Keratinocyte (primary cell): Measurements from ENCODE around the gene PCNX4. TPM values are rescaled to one million over a fixed set of nuclear protein-coding genes. Genes with fewer than 3 reads are reported as not detected.

Experiments
- DNase-seq: peaks from one replicate; pipeline ENCODE4 v3.0.0-alpha.2; 2011; ENCODE audit warnings: low read depth, missing footprints, low spot score
- FAIRE-seq: peaks from 2 replicates; lab custom pipeline; 2011; peaks lifted over from hg19 to GRCh38; lab: Jason Lieb, UNC
- H2AFZ ChIP-seq: 2 replicates; pipeline ENCODE4 v1.6.0; 2012; ENCODE audit warnings: low read length, control low read depth, inconsistent platforms; ENCODE audit not compliant: control insufficient read depth
- H3K27ac ChIP-seq: 2 replicates; pipeline ENCODE4 v1.5.1; 2011; ENCODE audit warnings: low read length; ENCODE audit not compliant: control insufficient read depth, insufficient read depth
- H3K27me3 ChIP-seq: 3 replicates; pipeline ENCODE4 v1.6.0; 2011; ENCODE audit warnings: low read length; ENCODE audit not compliant: control insufficient read depth, insufficient read depth; ENCODE audit errors: extremely low read depth
- H3K36me3 ChIP-seq, 2 experiments: 2 replicates in 1 of 2; 3 replicates in 1 of 2; pipeline ENCODE4 v1.5.1; 2011; ENCODE audit warnings: low read length in 2 of 2, mild to moderate bottlenecking in 1 of 2; ENCODE audit not compliant: control insufficient read depth in 2 of 2, insufficient read depth in 2 of 2; ENCODE audit errors: extremely low read depth in 1 of 2
- H3K4me1 ChIP-seq: 3 replicates; pipeline ENCODE4 v1.5.1; 2011; ENCODE audit warnings: low read length; ENCODE audit not compliant: control insufficient read depth, insufficient read depth; ENCODE audit errors: extremely low read depth
- H3K4me2 ChIP-seq: 3 replicates; pipeline ENCODE4 v1.6.0; 2011; ENCODE audit warnings: low read depth, low read length; ENCODE audit not compliant: control insufficient read depth, insufficient read depth; ENCODE audit errors: extremely low read depth
- H3K4me3 ChIP-seq, 3 experiments: fragments of 200-600 bp in 1 of 3; sonication (generic) in 1 of 3; 2 replicates in 2 of 3; 3 replicates in 1 of 3; pipeline ENCODE4 v1.5.1; 2011 to 2016; ENCODE audit warnings: low read length in 3 of 3, mild to moderate bottlenecking in 3 of 3, control low read depth in 2 of 3, inconsistent platforms in 1 of 3, low read depth in 1 of 3, mixed read lengths in 1 of 3, mixed run types in 1 of 3, moderate library complexity in 1 of 3; ENCODE audit not compliant: control insufficient read depth in 2 of 3, insufficient read depth in 2 of 3; ENCODE audit errors: extremely low read depth in 1 of 3
- H3K79me2 ChIP-seq: 2 replicates; pipeline ENCODE4 v1.6.0; 2012; ENCODE audit warnings: low read length; ENCODE audit not compliant: control insufficient read depth, insufficient read depth
- H3K9ac ChIP-seq: 3 replicates; pipeline ENCODE4 v1.6.0; 2011; ENCODE audit warnings: low read length; ENCODE audit not compliant: control insufficient read depth, insufficient read depth; ENCODE audit errors: extremely low read depth
- H3K9me1 ChIP-seq: 3 replicates; pipeline ENCODE4 v1.6.0; 2011; ENCODE audit warnings: low read length; ENCODE audit not compliant: control insufficient read depth, insufficient read depth; ENCODE audit errors: extremely low read depth
- H3K9me3 ChIP-seq: 2 replicates; pipeline ENCODE4 v1.5.1; 2012; ENCODE audit warnings: low read depth, low read length; ENCODE audit not compliant: control insufficient read depth
- H4K20me1 ChIP-seq: 3 replicates; pipeline ENCODE4 v1.6.0; 2011; ENCODE audit warnings: low read length; ENCODE audit not compliant: control insufficient read depth, insufficient read depth; ENCODE audit errors: extremely low read depth
- EZH2 ChIP-seq: IDR thresholded peaks from one replicate; pipeline ENCODE4 v1.6.1; 2012; ENCODE audit warnings: inconsistent platforms, mild to moderate bottlenecking, low read length, moderate library complexity
- dilution Hi-C: fragments of 300-500 bp; cut with MboI; formaldehyde crosslinking; loops from one replicate; pipeline ENCODE4 v1.7.0; 2020; ENCODE audit warnings: low sequenced_read_pairs; ENCODE audit not compliant: extremely low pct_ligation_motif_present
- polyA plus RNA-seq, 5 experiments: library from polyadenylated mRNA; depleted of rRNA in 3 of 5; stranded (reverse) in 3 of 5; stranded (forward) in 1 of 5; unstranded in 1 of 5; fragments of >200 nt; gene quantifications; 1 replicate in 1 of 5; 2 replicates in 3 of 5; 3 replicates in 1 of 5; pipeline versions ENCODE4 v1.2.1 to v1.2.3, GENCODE V29; 2011 to 2012; ENCODE audit warnings: missing spikeins in 2 of 5, low read depth in 1 of 5, low replicate concordance in 1 of 5
- TF ChIP-seq, protein P1 (sequence below), 3 experiments: IDR thresholded peaks in 1 of 3; conservative IDR thresholded peaks in 1 of 3; optimal IDR thresholded peaks in 1 of 3; 2 replicates in 2 of 3; 3 replicates in 1 of 3; pipeline versions ENCODE3 to v1.5.1; 2011; ENCODE audit warnings: low read length in 3 of 3, mild to moderate bottlenecking in 3 of 3, moderate library complexity in 2 of 3, control low read depth in 1 of 3, inconsistent platforms in 1 of 3; ENCODE audit not compliant: insufficient read depth in 2 of 3; ENCODE audit errors: extremely low read depth in 1 of 3

The PCNX4 gene
- polyA plus RNA-seq, 1 donor (not counting 4 experiments of a cell fraction or from before 2014, with no cell fraction given) = 49.8 TPM

DNA sequence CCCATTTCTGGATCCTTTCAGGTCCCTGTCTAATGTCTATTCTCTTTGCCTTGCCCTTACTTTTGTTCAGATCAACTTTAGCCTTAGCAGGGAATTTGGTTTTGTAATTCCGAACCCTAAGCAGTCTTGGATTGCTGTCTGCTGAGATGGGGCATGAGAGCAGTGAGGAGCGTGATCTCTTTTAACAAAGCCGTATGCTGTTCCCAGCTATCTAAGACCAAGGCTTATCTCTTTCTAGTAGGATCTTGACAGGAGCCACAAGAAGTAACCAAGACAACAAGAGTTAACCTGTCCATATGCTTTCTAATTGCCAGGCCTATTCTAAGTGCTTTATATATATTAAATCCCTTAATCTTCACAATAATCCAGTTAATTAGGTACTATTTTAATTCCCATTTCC is 78.0 kb downstream of the PCNX4 start:
- Histone ChIP-seq H3K9me1 (peaks cover 2% of the 10 kb centered on the region), H3K4me2 (no peak overlapping the region), H3K79me2 (peaks cover 3% of the 10 kb centered on the region), H3K27me3 (no peaks in the 10 kb centered on the region), H3K27ac (no peak overlapping the region), H4K20me1 (no peaks in the 10 kb centered on the region), H3K36me3 (no peaks in the 10 kb centered on the region), H3K9ac (no peak overlapping the region), H3K4me1 (peaks cover 6% of the 10 kb centered on the region), H3K9me3 (no peaks in the 10 kb centered on the region), H3K4me3 (no peak overlapping the region), H2AFZ (no peak overlapping the region)
- TF ChIP-seq, protein P1, sequence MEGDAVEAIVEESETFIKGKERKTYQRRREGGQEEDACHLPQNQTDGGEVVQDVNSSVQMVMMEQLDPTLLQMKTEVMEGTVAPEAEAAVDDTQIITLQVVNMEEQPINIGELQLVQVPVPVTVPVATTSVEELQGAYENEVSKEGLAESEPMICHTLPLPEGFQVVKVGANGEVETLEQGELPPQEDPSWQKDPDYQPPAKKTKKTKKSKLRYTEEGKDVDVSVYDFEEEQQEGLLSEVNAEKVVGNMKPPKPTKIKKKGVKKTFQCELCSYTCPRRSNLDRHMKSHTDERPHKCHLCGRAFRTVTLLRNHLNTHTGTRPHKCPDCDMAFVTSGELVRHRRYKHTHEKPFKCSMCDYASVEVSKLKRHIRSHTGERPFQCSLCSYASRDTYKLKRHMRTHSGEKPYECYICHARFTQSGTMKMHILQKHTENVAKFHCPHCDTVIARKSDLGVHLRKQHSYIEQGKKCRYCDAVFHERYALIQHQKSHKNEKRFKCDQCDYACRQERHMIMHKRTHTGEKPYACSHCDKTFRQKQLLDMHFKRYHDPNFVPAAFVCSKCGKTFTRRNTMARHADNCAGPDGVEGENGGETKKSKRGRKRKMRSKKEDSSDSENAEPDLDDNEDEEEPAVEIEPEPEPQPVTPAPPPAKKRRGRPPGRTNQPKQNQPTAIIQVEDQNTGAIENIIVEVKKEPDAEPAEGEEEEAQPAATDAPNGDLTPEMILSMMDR (optimal IDR thresholded peaks at IDR 0.05 in 1 of 3, IDR thresholded peaks at IDR 0.05 in 1 of 3, conservative IDR thresholded peaks at IDR 0.05 in 1 of 3; ENCODE audit: extremely low read depth in 1 of 3, insufficient read depth in 2 of 3, low read length in 3 of 3) = no peak
- no peak for TF ChIP-seq EZH2
- peak; percentile 23 for FAIRE-seq
- no peak for DNase-seq
- dilution Hi-C loops = no loop called here

DNA sequence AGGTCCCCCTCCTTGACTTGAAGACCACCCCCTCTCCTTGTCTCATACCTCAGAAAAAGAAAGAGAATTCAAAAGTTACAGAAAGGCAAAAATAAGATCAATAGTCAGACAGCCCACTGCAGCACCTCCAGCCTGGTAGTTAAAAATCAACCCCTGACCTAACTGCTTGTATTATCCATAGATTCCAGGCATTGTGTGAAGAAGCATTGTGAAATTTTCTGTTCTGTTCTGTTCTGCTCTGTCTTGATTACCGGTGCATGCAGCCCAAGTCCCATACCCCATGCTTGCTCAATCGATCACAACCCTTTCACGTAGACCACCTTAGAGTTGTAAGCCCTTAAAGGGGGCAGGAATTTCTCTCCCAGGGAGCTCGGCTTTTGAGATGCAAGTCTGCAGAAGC is 79.2 kb downstream of the PCNX4 start:
- Histone ChIP-seq H3K36me3 (no peaks in the 10 kb centered on the region), H3K79me2 (no peaks in the 10 kb centered on the region), H3K9me1 (peaks cover 3% of the 10 kb centered on the region), H2AFZ (no peak overlapping the region), H3K4me1 (peaks cover 13% of the 10 kb centered on the region), H3K9ac (no peak overlapping the region), H3K27me3 (no peaks in the 10 kb centered on the region), H3K9me3 (no peaks in the 10 kb centered on the region), H3K4me3 (no peak overlapping the region), H3K4me2 (no peak overlapping the region), H4K20me1 (no peaks in the 10 kb centered on the region), H3K27ac (no peak overlapping the region)
- TF ChIP-seq, protein P1 (optimal IDR thresholded peaks at IDR 0.05 in 1 of 3, IDR thresholded peaks at IDR 0.05 in 1 of 3, conservative IDR thresholded peaks at IDR 0.05 in 1 of 3; ENCODE audit: extremely low read depth in 1 of 3, insufficient read depth in 2 of 3, low read length in 3 of 3) = no peak
- TF ChIP-seq EZH2 = no peak
- FAIRE-seq (no peak), DNase-seq (no peak)
- dilution Hi-C loops = no loop called here
